Ectodermal cell (in vitro differentiated cells): ENCODE data around the gene ZNF600.
"Not testable (repeated sequence)": the region's sequence is repeated elsewhere in the genome, so short reads cannot be mapped to it uniquely, and the experiment has no call there.

Source experiments
- H3K27ac ChIP-seq: 2 replicates; pipeline ENCODE4 v1.7.0; 2013; ENCODE audit warnings: mild to moderate bottlenecking, low read depth, low read length; ENCODE audit not compliant: insufficient read depth, poor library complexity, severe bottlenecking
- H3K27me3 ChIP-seq: 2 replicates; pipeline ENCODE4 v1.7.0; 2013; ENCODE audit warnings: mild to moderate bottlenecking, low read length; ENCODE audit not compliant: insufficient read depth, control insufficient read depth, poor library complexity, severe bottlenecking
- H3K36me3 ChIP-seq: one replicate; pipeline ENCODE4 v1.7.0; 2013; ENCODE audit warnings: low read length; ENCODE audit not compliant: control insufficient read depth, insufficient read depth
- H3K4me1 ChIP-seq: one replicate; pipeline ENCODE4 v1.7.0; 2013; ENCODE audit warnings: low read length; ENCODE audit not compliant: control insufficient read depth, insufficient read depth
- H3K4me3 ChIP-seq: 2 replicates; pipeline ENCODE4 v1.7.0; 2013; ENCODE audit warnings: low read depth, low read length, control low read depth; ENCODE audit not compliant: insufficient read depth
- H3K9me3 ChIP-seq: 2 replicates; pipeline ENCODE4 v1.7.0; 2013; ENCODE audit warnings: mild to moderate bottlenecking, low read length, moderate library complexity; ENCODE audit not compliant: control insufficient read depth
- WGBS, 2 experiments: methylation state at CpG; one replicate each; pipeline ENCODE4 v1.1.7; 2013; ENCODE audit warnings: missing lambda C conversion rate in 2 of 2; 5-methylcytosine and 5-hydroxymethylcytosine counted together

ZNF600 gene

GRCh38 chr19:52724701-52725514 is 61.7 kb downstream of the ZNF600 start:
- WGBS, 2 experiments: 94 to 96% methylated on average over 23 of the region's 23 CpGs
- Histone ChIP-seq H3K27ac (peak overlapping the region; percentile 44), H3K27me3 (no peaks in the 10 kb centered on the region), H3K4me3 (no peak overlapping the region), H3K36me3 (peaks cover 9% of the 10 kb centered on the region), H3K9me3 (no peaks in the 10 kb centered on the region), H3K4me1 (no peaks in the 10 kb centered on the region)

GRCh38 chr19:52723907-52724598 is 62.5 kb downstream of the ZNF600 start:
- 91 to 92% methylated on average over 9 of the region's 9 CpGs for WGBS, 2 experiments
- H3K27me3 ChIP-seq, H3K36me3 ChIP-seq, H3K27ac ChIP-seq, H3K9me3 ChIP-seq, H3K4me3 ChIP-seq, H3K4me1 ChIP-seq: not testable (repeated sequence)

GRCh38 chr19:52722062-52723003 is 64.3 kb downstream of the ZNF600 start:
- no peaks in the 10 kb centered on the region for H3K4me1 ChIP-seq
- no peak overlapping the region for H3K4me3 ChIP-seq
- WGBS, 2 experiments: 85 to 89% methylated on average over 5 of the region's 7 CpGs
- no peaks in the 10 kb centered on the region for H3K27me3 ChIP-seq
- no peak overlapping the region for H3K27ac ChIP-seq
- H3K36me3 ChIP-seq: peaks cover 9% of the 10 kb centered on the region
- H3K9me3 ChIP-seq: no peaks in the 10 kb centered on the region

GRCh38 chr19:52720541-52720940 is 66.0 kb downstream of the ZNF600 start:
- H3K4me3 ChIP-seq, H3K27ac ChIP-seq, H3K4me1 ChIP-seq, H3K36me3 ChIP-seq, H3K9me3 ChIP-seq, H3K27me3 ChIP-seq: not testable (repeated sequence)
- WGBS, 2 experiments: 93 to 96% methylated on average over 21 of the region's 21 CpGs

GRCh38 chr19:52716522-52716921 is 70.1 kb downstream of the ZNF600 start:
- no peaks in the 10 kb centered on the region for H3K9me3 ChIP-seq
- peaks cover 10% of the 10 kb centered on the region for H3K36me3 ChIP-seq

GRCh38 chr19:52715902-52716301 is 70.7 kb downstream of the ZNF600 start:
- not testable (repeated sequence) for H3K4me3 ChIP-seq, H3K27ac ChIP-seq, H3K27me3 ChIP-seq, H3K9me3 ChIP-seq, H3K4me1 ChIP-seq
- 56 to 58% methylated on average over 4 of the region's 4 CpGs for WGBS, 2 experiments
- H3K36me3 ChIP-seq: peaks cover 15% of the 10 kb centered on the region

More at GRCh38 chr19:52716522-52716921, 70.1 kb downstream of the ZNF600 start:
- H3K4me1 ChIP-seq: peaks cover 5% of the 10 kb centered on the region
- 11 to 14% methylated on average over 1 of the region's 1 CpG for WGBS, 2 experiments
- peak overlapping the region; percentile 13 for H3K27ac ChIP-seq
- no peak overlapping the region for H3K4me3 ChIP-seq
- H3K27me3 ChIP-seq: no peaks in the 10 kb centered on the region

- not testable (repeated sequence) for H3K27ac ChIP-seq, H3K9me3 ChIP-seq, H3K4me1 ChIP-seq, H3K4me3 ChIP-seq, H3K27me3 ChIP-seq
- whole genome bisulfite sequencing, 2 experiments: 92 to 95% methylated on average over 5 of the region's 5 CpGs
- peaks cover 11% of the 10 kb centered on the region for H3K36me3 ChIP-seq
Observed at GRCh38 chr19:52715330-52715729, 71.3 kb downstream of the ZNF600 start.
